ENCODE data around the gene TMEM169.

GRCh38 chr2:216083464-216084281, 2.0 kb downstream of the TMEM169 start:
- TF ChIP-seq, protein P1, sequence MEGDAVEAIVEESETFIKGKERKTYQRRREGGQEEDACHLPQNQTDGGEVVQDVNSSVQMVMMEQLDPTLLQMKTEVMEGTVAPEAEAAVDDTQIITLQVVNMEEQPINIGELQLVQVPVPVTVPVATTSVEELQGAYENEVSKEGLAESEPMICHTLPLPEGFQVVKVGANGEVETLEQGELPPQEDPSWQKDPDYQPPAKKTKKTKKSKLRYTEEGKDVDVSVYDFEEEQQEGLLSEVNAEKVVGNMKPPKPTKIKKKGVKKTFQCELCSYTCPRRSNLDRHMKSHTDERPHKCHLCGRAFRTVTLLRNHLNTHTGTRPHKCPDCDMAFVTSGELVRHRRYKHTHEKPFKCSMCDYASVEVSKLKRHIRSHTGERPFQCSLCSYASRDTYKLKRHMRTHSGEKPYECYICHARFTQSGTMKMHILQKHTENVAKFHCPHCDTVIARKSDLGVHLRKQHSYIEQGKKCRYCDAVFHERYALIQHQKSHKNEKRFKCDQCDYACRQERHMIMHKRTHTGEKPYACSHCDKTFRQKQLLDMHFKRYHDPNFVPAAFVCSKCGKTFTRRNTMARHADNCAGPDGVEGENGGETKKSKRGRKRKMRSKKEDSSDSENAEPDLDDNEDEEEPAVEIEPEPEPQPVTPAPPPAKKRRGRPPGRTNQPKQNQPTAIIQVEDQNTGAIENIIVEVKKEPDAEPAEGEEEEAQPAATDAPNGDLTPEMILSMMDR (IDR thresholded peaks at IDR 0.05) = no peak
- no peak for TF ChIP-seq POLR2A (IDR thresholded peaks at IDR 0.05)

All from right lobe of liver (tissue), 4 donors.